Naive B cell (primary cell): ENCODE results near the gene MOB1B. TPM values are rescaled to one million over a fixed set of nuclear protein-coding genes. Genes with fewer than 3 reads are reported as not detected.
A peak's percentile ranks its signal among the peaks of the same experiment; 100 is the strongest.

ENCODE experiments used
- ATAC-seq, 2 donors: fragments of 150-1000 bp; cut with Tn5 transposase; 2 replicates each; pipeline ENCODE4 v1.10.0; 2021; ENCODE audit warnings: low read depth in 2 of 2, mild to moderate bottlenecking in 2 of 2, moderate library complexity in 2 of 2
- DNase-seq: peaks from one replicate; pipeline ENCODE4 v3.0.0; 2022
- H3K27ac Mint-ChIP-seq, 6 donors: one replicate each; pipeline ENCODE4 v1.8.0; 2020 to 2022; ENCODE audit warnings: mild to moderate bottlenecking in 6 of 6, mixed read lengths in 6 of 6, moderate library complexity in 5 of 6, inconsistent platforms in 2 of 6
- H3K27me3 Mint-ChIP-seq, 3 donors: one replicate each; pipeline ENCODE4 v1.8.0; 2021 to 2022; ENCODE audit warnings: mixed read lengths in 3 of 3, mild to moderate bottlenecking in 1 of 3
- H3K36me3 Mint-ChIP-seq, 2 donors: one replicate each; pipeline ENCODE4 v1.8.0; 2020 to 2022; ENCODE audit warnings: mixed read lengths in 2 of 2, inconsistent platforms in 1 of 2, mild to moderate bottlenecking in 1 of 2
- H3K4me1 Mint-ChIP-seq, 3 donors: one replicate each; pipeline ENCODE4 v1.8.0; 2020 to 2022; ENCODE audit warnings: mixed read lengths in 3 of 3, inconsistent platforms in 1 of 3, mild to moderate bottlenecking in 1 of 3, moderate library complexity in 1 of 3
- H3K4me3 Mint-ChIP-seq, 8 donors: one replicate each; pipeline ENCODE4 v1.8.0; 2020 to 2022; ENCODE audit warnings: mild to moderate bottlenecking in 8 of 8, mixed read lengths in 8 of 8, moderate library complexity in 8 of 8, inconsistent platforms in 2 of 8
- H3K9me3 Mint-ChIP-seq, 7 donors: one replicate each; pipeline ENCODE4 v1.8.0; 2020 to 2022; ENCODE audit warnings: mixed read lengths in 7 of 7, mild to moderate bottlenecking in 5 of 7, inconsistent platforms in 2 of 7, moderate library complexity in 1 of 7
- polyA plus RNA-seq, 6 donors: library from polyadenylated mRNA; unstranded; fragments of 300-500 nt; fragmentation: Illumina TruSeq; gene quantifications; one replicate each; pipeline ENCODE4 v1.2.3, GENCODE V29; 2021; ENCODE audit warnings: low read depth in 6 of 6

MOB1B gene
- polyA plus RNA-seq, 6 donors from 2014 or later = 0.91 to 2.1 (median 1.2) TPM

- Mint-ChIP-seq H3K27ac (no peak overlapping the region), H3K4me1 (peaks cover 36 to 46% (median 45%) of the 10 kb centered on the region in 3 donors), H3K27me3 (no peaks in the 10 kb centered on the region), H3K4me3 (peak overlapping the region in 1 of 8 donors; percentile 35), H3K9me3 (no peaks in the 10 kb centered on the region), H3K36me3 (no peaks in the 10 kb centered on the region)
- DNase-seq (no peak), ATAC-seq (no peak)
Measured at GRCh38 chr4:70946939-70947338, 44.8 kb downstream of the MOB1B start.

DNA sequence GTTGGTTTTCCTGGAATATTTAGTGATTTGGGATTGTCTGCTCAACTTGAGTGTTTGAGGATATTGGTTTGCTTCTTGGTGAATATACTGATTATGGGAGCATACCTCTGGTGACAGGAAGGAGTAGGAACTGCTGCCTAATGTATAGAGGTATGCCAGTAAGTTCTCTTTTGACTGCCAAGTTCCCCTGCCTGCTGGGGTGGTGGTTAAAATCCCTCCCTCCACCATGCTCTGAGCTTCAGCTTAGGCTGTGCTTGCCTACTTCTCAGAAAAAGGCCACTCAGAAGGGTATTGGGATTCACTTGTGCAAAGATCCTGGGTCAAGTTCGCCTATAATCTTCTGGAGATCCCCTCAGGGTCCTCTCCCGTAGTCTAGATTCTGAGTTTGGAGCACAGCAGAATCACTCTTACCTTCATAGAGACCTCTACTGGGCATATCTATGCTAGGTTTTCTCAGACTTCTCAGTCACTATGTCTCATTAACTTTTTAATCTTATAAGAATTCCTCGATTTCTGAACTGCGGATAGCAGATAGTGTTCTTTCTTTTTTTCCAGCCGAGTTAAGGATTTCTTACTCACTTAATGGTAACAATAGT is 46.6 kb downstream of the MOB1B start:
- peak; percentile 32 to 38 for ATAC-seq
- Mint-ChIP-seq H3K4me1 (peaks cover 25 to 39% (median 34%) of the 10 kb centered on the region in 3 donors), H3K4me3 (peak overlapping the region in 1 of 8 donors; percentile 26), H3K9me3 (no peaks in the 10 kb centered on the region), H3K36me3 (no peaks in the 10 kb centered on the region), H3K27ac (peak overlapping the region in 2 of 6 donors; percentile 26 to 39), H3K27me3 (no peaks in the 10 kb centered on the region)
- DNase-seq = no peak

GRCh38 chr4:70954032-70954431 is 51.9 kb downstream of the MOB1B start:
- no peak for DNase-seq
- Mint-ChIP-seq H3K27me3 (no peaks in the 10 kb centered on the region), H3K4me1 (peaks cover 4% of the 10 kb centered on the region in 3 donors), H3K4me3 (no peak overlapping the region), H3K36me3 (no peaks in the 10 kb centered on the region), H3K9me3 (no peaks in the 10 kb centered on the region), H3K27ac (no peak overlapping the region)
- ATAC-seq = no peak

- Mint-ChIP-seq H3K9me3 (no peaks in the 10 kb centered on the region), H3K36me3 (no peaks in the 10 kb centered on the region), H3K27me3 (no peaks in the 10 kb centered on the region), H3K4me3 (no peak overlapping the region), H3K27ac (peak overlapping the region in 1 of 6 donors; percentile 19), H3K4me1 (no peaks in the 10 kb centered on the region)
- no peak for ATAC-seq
- no peak for DNase-seq
Measured at GRCh38 chr4:70956549-70957210, 54.5 kb downstream of the MOB1B start.

DNA sequence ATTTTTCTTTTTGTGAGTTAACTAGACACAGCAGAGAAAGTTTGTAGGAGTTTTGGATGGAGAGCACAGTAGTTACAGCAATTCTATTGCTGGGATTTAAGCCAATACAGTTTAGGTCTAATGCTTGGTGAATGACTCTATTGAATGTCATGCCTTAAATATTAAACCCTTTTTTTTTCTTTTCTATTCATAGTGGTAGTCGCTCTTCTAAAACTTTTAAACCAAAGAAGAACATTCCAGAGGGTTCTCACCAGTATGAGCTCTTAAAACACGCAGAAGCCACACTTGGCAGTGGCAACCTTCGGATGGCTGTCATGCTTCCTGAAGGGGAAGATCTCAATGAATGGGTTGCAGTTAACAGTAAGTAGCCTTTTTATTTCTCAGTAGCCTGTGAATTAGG is 56.5 kb downstream of the MOB1B start:
- Mint-ChIP-seq H3K36me3 (no peaks in the 10 kb centered on the region), H3K27me3 (no peaks in the 10 kb centered on the region), H3K4me1 (no peaks in the 10 kb centered on the region), H3K9me3 (no peaks in the 10 kb centered on the region), H3K4me3 (no peak overlapping the region), H3K27ac (no peak overlapping the region)
- ATAC-seq = no peak
- DNase-seq = no peak

GRCh38 chr4:70969076-70969475 is 66.9 kb downstream of the MOB1B start:
- Mint-ChIP-seq H3K36me3 (peaks cover 8 to 12% of the 10 kb centered on the region in 2 donors), H3K9me3 (no peaks in the 10 kb centered on the region), H3K4me1 (peaks cover 5 to 14% (median 10%) of the 10 kb centered on the region in 3 donors), H3K4me3 (no peak overlapping the region), H3K27me3 (no peaks in the 10 kb centered on the region), H3K27ac (no peak overlapping the region)
- ATAC-seq = no peak
- no peak for DNase-seq

GRCh38 chr4:70976252-70976651 is 74.1 kb downstream of the MOB1B start:
- no peaks in the 10 kb centered on the region for H3K36me3 Mint-ChIP-seq
- ATAC-seq = no peak
- H3K4me1 Mint-ChIP-seq = peaks cover 10 to 21% (median 17%) of the 10 kb centered on the region in 3 donors

GRCh38 chr4:70979445-70980008 is 77.4 kb downstream of the MOB1B start:
- H3K27me3 Mint-ChIP-seq = no peaks in the 10 kb centered on the region
- DNase-seq = peak; percentile 29
- H3K36me3 Mint-ChIP-seq = no peaks in the 10 kb centered on the region
- peak; percentile 67 to 70 for ATAC-seq
- peaks cover 10 to 17% (median 14%) of the 10 kb centered on the region in 3 donors for H3K4me1 Mint-ChIP-seq
- H3K4me3 Mint-ChIP-seq = peak overlapping the region in 1 of 8 donors; percentile 58
- no peaks in the 10 kb centered on the region for H3K9me3 Mint-ChIP-seq
- H3K27ac Mint-ChIP-seq = peak overlapping the region in 4 of 6 donors; percentile 56 to 82 (median 63)

More at GRCh38 chr4:70976252-70976651, 74.1 kb downstream of the MOB1B start:
- DNase-seq = no peak
- H3K9me3 Mint-ChIP-seq = no peaks in the 10 kb centered on the region
- no peak overlapping the region for H3K27ac Mint-ChIP-seq
- H3K27me3 Mint-ChIP-seq = no peaks in the 10 kb centered on the region
- no peak overlapping the region for H3K4me3 Mint-ChIP-seq

GRCh38 chr4:70980196-70980595 is 78.0 kb downstream of the MOB1B start:
- no peaks in the 10 kb centered on the region for H3K36me3 Mint-ChIP-seq
- H3K27me3 Mint-ChIP-seq = no peaks in the 10 kb centered on the region
- H3K9me3 Mint-ChIP-seq = no peaks in the 10 kb centered on the region
- H3K4me3 Mint-ChIP-seq = peak overlapping the region in 1 of 8 donors; percentile 30
- peak overlapping the region in 3 of 6 donors; percentile 36 to 72 (median 69) for H3K27ac Mint-ChIP-seq
- ATAC-seq (no peak), DNase-seq (no peak)
- H3K4me1 Mint-ChIP-seq = peaks cover 10 to 17% (median 12%) of the 10 kb centered on the region in 3 donors

- no peak for DNase-seq
- H3K27ac Mint-ChIP-seq = no peak overlapping the region
- peaks cover 7 to 17% (median 12%) of the 10 kb centered on the region in 3 donors for H3K4me1 Mint-ChIP-seq
- no peak overlapping the region for H3K4me3 Mint-ChIP-seq
- no peak for ATAC-seq
- H3K36me3 Mint-ChIP-seq = no peaks in the 10 kb centered on the region
- no peaks in the 10 kb centered on the region for H3K27me3 Mint-ChIP-seq
- no peaks in the 10 kb centered on the region for H3K9me3 Mint-ChIP-seq
Measured at GRCh38 chr4:70984106-70984505, 81.9 kb downstream of the MOB1B start.

DNA sequence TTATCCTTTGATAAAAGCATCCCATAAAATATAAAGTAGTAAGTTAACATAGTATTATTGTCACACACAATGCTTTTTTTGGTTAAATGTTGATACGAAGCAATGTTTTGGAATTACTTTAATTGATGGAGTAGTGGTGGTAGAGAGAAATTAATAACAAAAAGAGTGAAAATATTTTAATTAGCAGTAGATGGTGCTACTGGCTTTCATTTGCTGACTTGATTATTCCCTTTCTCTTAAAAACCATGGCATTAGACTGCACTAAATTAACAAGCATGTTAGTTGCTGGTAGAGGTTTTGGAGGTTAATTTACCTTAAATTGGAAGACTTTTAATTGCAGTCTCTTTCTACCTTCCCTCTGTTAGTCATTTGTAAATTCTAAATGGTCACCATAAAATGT is 82.4 kb downstream of the MOB1B start:
- no peaks in the 10 kb centered on the region for H3K9me3 Mint-ChIP-seq

GRCh38 chr4:70991596-70991995 is 89.4 kb downstream of the MOB1B start:
- H3K27me3 Mint-ChIP-seq = no peaks in the 10 kb centered on the region
- H3K36me3 Mint-ChIP-seq = peaks cover 6% of the 10 kb centered on the region in 2 donors
- H3K27ac Mint-ChIP-seq = peak overlapping the region in 4 of 6 donors; percentile 19 to 98 (median 79)
- no peak for DNase-seq
- no peaks in the 10 kb centered on the region for H3K9me3 Mint-ChIP-seq
- peak overlapping the region in 2 of 8 donors; percentile 61 to 97 for H3K4me3 Mint-ChIP-seq
- peaks cover 22 to 33% (median 31%) of the 10 kb centered on the region in 3 donors for H3K4me1 Mint-ChIP-seq
- no peak for ATAC-seq

More for the DNA sequence above, 82.4 kb downstream of the MOB1B start:
- Mint-ChIP-seq H3K36me3 (no peaks in the 10 kb centered on the region), H3K27ac (no peak overlapping the region), H3K4me3 (no peak overlapping the region), H3K27me3 (no peaks in the 10 kb centered on the region), H3K4me1 (peaks cover 6 to 12% (median 7%) of the 10 kb centered on the region in 3 donors)
- ATAC-seq (peak; percentile 43 to 61), DNase-seq (peak; percentile 20)

DNA sequence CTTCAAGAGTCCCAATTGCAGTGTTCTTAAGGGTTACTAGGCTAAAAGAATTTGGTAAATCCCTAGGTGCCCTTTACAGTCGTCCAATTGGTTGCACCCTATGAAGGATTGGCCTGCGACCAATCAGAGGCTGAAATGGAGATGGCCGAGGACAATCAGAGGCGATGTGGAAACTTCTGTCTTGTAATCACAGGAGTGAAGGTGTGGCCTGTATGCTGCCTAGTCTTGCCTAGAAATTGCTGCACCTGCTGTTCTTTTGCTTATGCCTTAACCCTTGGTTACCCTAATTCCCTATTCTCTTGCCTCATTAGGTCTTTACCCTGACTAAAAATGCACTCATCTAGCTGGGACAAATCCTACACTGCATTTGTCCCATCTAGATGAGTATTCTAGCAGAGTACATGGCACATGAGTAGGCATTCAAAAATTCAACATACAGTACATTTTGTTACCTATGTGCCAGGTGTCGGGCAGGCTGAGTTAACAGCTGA is 90.3 kb downstream of the MOB1B start:
- peaks cover 6% of the 10 kb centered on the region in 2 donors for H3K36me3 Mint-ChIP-seq
- no peaks in the 10 kb centered on the region for H3K9me3 Mint-ChIP-seq
- peaks cover 31 to 42% (median 39%) of the 10 kb centered on the region in 3 donors for H3K4me1 Mint-ChIP-seq
- DNase-seq = no peak
- peak overlapping the region in 5 of 6 donors; percentile 93 to 98 (median 95) for H3K27ac Mint-ChIP-seq
- ATAC-seq = no peak
- H3K27me3 Mint-ChIP-seq = no peaks in the 10 kb centered on the region
- H3K4me3 Mint-ChIP-seq = peak overlapping the region; percentile 85 to 98 (median 96)
